Measurements from ENCODE around the gene TLR6.

Gene TLR6

DNA sequence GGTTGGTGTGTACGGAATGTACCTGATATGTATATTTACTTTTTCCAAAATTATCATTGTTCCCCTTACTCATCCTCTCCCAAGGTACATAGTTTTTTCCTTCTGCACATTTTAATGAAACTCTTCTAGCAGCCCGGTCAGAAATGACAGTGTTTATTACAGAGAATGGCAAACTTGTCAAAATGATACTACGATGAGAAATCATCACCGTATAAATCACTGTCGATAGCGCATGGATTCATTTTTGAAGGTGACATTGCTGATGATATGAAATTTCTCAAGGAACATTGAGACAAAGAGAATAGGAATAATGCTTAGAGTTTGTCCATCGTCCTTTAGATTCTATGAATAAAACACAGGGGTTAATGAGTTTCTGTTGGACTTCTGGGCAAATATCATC, 41.6 kb upstream of the TLR6 start:
- TF ChIP-seq, protein P1, sequence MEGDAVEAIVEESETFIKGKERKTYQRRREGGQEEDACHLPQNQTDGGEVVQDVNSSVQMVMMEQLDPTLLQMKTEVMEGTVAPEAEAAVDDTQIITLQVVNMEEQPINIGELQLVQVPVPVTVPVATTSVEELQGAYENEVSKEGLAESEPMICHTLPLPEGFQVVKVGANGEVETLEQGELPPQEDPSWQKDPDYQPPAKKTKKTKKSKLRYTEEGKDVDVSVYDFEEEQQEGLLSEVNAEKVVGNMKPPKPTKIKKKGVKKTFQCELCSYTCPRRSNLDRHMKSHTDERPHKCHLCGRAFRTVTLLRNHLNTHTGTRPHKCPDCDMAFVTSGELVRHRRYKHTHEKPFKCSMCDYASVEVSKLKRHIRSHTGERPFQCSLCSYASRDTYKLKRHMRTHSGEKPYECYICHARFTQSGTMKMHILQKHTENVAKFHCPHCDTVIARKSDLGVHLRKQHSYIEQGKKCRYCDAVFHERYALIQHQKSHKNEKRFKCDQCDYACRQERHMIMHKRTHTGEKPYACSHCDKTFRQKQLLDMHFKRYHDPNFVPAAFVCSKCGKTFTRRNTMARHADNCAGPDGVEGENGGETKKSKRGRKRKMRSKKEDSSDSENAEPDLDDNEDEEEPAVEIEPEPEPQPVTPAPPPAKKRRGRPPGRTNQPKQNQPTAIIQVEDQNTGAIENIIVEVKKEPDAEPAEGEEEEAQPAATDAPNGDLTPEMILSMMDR (IDR thresholded peaks at IDR 0.05; ENCODE audit: control insufficient read depth, extremely low read depth, insufficient read depth) = no peak
- H3K4me3 ChIP-seq (ENCODE audit: low read depth, low read length) = no peak overlapping the region
- DNase-seq (ENCODE audit: low read depth) = peak; percentile 44

DNA sequence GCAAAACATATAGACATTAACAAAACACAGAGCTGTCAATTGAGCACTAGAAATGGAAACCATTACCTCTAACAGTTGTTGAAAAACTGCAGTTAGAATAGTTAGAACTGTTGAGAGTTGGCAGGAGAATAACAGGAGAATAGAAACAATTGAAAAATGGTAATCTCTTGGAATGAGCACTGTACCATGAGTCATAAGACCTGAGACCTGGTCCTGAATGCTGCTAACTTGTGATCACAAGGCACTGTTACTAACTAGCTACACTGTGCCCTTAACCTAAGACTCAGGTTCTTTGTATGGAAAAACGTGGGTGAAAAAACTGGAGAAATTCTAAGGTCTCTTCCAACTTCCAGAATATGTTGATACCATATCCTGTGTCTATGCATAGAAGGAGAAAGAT, 40.3 kb upstream of the TLR6 start:
- no peak for DNase-seq (ENCODE audit: low read depth)
- TF ChIP-seq, protein P1 (IDR thresholded peaks at IDR 0.05; ENCODE audit: control insufficient read depth, extremely low read depth, insufficient read depth) = no peak
- H3K4me3 ChIP-seq (ENCODE audit: low read depth, low read length) = no peak overlapping the region

DNA sequence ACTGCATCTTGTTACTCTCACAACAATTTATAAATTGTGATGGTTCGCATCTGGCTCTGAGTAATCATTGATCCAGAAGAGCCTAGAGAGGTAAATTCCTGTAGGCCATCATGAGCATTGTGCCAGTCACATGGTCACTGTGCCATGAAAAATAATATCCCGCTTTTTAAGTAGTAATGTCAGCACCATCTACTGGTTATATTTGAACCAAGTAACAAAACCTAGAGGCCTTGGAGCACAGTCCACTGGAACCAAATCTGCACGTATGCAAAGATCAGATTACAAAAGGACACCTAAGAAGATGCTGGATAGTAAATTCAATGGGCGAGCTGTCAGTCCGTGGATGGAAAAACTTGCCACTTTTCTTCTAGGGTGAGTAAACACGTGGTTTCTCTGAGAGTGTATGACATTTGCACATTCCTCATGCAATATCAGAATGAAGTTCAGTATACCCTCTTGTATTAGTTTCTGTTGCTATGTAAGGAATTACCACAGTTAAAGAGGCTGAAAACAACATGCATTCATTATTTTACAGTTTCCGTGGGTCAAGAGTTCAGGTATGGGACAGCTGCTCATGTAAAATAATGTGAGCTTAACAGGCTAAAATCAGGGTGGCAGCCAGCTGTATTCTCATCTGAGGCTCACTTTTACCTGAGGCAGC, 37.8 kb upstream of the TLR6 start:
- H3K4me3 ChIP-seq (ENCODE audit: low read depth, low read length) = no peak overlapping the region
- DNase-seq (ENCODE audit: low read depth) = no peak
- TF ChIP-seq, protein P1 (IDR thresholded peaks at IDR 0.05; ENCODE audit: control insufficient read depth, extremely low read depth, insufficient read depth) = peak; percentile 13; the same call in 1 of the 2 replicates

DNA sequence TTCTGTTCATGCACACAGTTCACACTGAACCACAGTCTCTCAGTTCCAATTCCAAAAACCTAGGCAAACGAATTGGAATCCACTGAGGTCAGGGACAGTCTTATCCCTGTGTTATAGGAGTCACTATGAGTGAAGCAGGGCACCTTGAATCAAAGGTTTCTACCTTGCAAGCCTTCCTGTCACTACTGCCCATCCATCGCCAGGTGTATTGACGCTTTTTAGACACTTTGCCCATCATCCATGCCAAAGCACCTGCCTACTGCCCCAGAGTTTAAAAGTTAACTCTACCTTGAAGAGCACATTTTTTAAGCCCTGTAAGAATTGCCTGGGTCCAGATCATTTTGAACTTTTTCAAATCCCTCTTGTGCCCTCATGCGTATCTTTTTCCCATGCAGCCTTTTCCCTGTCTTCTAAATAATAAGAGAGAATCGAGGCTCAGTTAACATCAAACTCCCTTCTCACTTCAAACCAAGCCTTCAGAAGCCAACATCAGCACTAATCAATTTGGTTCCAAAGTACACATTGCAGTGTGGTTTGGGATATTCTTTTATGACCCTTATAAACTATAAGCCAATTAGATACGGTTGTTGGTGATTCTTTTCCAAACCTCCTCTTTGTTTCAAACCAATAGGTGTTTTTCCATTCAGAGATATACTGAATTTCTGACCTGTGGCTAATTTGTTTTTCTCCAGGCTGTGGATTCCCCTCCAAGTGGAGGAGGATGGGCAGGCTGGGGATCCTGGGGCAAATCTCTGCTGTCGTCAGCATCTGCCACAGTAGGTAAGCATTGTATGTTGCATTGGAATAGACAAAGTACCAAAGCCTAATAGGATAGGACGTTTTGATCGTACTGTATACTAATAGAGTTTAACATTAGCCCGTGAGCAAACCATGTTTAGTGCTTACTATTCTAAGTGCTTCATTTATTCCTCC, 34.7 kb upstream of the TLR6 start:
- H3K4me3 ChIP-seq (ENCODE audit: low read depth, low read length) = no peak overlapping the region
- DNase-seq (ENCODE audit: low read depth) = no peak
- TF ChIP-seq, protein P1 (IDR thresholded peaks at IDR 0.05; ENCODE audit: control insufficient read depth, extremely low read depth, insufficient read depth) = no peak

DNA sequence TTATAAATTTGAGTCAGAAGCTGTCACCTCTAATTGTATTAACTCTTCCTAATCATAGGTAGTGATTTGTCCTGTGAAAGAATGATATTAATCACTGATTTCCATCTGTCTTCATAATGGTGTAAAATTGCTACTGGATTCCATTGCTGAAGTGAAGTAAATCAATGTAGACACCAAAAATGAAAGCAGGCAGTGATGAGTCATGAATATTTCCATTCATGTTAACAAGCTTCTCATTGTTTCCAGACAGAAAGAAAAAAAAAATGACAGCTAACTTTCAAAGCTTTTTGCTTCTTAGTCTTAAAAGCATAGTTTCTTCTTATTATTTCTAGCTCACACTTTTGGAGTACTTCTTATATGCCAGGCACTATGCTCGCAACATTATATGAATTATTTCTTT, 32.5 kb upstream of the TLR6 start:
- TF ChIP-seq, protein P1 (IDR thresholded peaks at IDR 0.05; ENCODE audit: control insufficient read depth, extremely low read depth, insufficient read depth) = no peak
- no peak overlapping the region for H3K4me3 ChIP-seq (ENCODE audit: low read depth, low read length)
- DNase-seq (ENCODE audit: low read depth) = no peak

DNA sequence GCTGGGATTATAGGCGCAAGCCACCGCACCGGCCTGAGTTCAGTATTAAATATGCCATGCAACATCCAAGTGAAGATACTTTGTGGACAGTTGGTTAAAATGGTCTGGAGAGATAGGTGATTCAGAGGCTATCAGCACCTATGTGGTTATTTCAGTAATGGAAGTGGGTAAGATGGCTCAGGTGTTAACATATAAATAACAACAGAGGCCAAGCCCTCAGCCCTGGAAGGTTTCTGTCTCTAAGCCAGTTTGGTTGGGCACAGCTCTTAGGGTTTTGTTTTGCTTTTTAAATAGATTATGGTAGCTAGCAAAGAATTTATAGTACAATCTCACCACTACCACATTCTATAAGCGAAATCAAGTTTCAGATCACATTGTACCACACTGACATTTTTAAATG, 27.6 kb upstream of the TLR6 start:
- no peak overlapping the region for H3K4me3 ChIP-seq (ENCODE audit: low read depth, low read length)
- no peak for DNase-seq (ENCODE audit: low read depth)
- TF ChIP-seq, protein P1 (IDR thresholded peaks at IDR 0.05; ENCODE audit: control insufficient read depth, extremely low read depth, insufficient read depth) = no peak

Data from LNCaP clone FGC (cell line).